ENCODE results near the gene C8G.

C8G gene

GRCh38 chr9:136920734-136921231 lies 24.3 kb upstream of the C8G start:
- TF ChIP-seq, protein P1, sequence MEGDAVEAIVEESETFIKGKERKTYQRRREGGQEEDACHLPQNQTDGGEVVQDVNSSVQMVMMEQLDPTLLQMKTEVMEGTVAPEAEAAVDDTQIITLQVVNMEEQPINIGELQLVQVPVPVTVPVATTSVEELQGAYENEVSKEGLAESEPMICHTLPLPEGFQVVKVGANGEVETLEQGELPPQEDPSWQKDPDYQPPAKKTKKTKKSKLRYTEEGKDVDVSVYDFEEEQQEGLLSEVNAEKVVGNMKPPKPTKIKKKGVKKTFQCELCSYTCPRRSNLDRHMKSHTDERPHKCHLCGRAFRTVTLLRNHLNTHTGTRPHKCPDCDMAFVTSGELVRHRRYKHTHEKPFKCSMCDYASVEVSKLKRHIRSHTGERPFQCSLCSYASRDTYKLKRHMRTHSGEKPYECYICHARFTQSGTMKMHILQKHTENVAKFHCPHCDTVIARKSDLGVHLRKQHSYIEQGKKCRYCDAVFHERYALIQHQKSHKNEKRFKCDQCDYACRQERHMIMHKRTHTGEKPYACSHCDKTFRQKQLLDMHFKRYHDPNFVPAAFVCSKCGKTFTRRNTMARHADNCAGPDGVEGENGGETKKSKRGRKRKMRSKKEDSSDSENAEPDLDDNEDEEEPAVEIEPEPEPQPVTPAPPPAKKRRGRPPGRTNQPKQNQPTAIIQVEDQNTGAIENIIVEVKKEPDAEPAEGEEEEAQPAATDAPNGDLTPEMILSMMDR (IDR thresholded peaks at IDR 0.05; ENCODE audit: low read depth, low read length, missing control alignments): no peak
- no peak overlapping the region for H3K4me3 ChIP-seq (replicated peaks; ENCODE audit: low read depth, low read length)
- no peak for DNase-seq (ENCODE audit: extremely low read depth, low read depth)

DNA sequence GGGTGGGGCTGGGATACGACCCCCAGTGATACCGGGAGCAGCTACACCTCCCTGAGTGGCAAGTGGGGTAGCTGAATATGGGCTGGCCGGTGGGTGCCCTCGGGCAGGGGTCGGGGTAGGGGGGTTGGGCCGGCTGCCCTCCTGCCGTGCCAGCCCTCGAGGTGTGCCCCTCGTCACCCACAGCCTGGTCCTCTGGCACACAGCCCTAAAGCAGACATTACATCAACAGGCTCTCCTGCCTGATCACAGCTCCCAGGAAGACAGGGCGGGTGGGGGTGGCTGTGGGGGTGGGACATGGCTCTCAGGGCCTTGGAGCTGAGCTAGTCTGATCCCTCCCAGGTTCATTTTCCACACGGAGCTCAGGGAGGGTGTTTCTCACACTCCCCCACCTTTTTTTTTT lies 23.7 kb upstream of the C8G start:
- TF ChIP-seq, protein P1 (IDR thresholded peaks at IDR 0.05; ENCODE audit: low read depth, low read length, missing control alignments): no peak
- DNase-seq (ENCODE audit: extremely low read depth, low read depth): no peak
- no peak overlapping the region for H3K4me3 ChIP-seq (replicated peaks; ENCODE audit: low read depth, low read length)

DNA sequence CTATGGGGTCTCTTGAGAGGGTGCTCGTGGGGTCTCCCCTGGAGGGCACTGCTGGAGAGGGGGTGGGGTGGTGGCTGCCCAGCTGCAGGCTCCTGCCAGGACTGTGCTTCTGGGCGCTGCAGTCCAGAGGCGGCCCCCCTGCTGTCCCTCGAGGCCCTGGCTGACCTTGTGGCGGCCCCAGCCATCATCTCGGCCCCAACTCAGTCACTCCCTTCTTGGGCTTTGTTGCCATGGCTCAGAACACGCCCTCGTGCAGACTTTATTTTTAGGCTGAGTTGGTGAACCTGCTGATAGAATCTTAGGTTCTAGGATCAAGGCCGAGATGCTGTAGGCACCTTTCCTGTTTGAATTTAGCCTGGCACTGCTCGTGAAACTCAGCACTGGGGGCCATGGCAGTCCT lies 23.3 kb upstream of the C8G start:
- TF ChIP-seq, protein P1 (IDR thresholded peaks at IDR 0.05; ENCODE audit: low read depth, low read length, missing control alignments): no peak
- no peak for DNase-seq (ENCODE audit: extremely low read depth, low read depth)
- no peak overlapping the region for H3K4me3 ChIP-seq (replicated peaks; ENCODE audit: low read depth, low read length)

GRCh38 chr9:136922540-136922939 lies 22.5 kb upstream of the C8G start:
- no peak overlapping the region for H3K4me3 ChIP-seq (replicated peaks; ENCODE audit: low read depth, low read length)
- TF ChIP-seq, protein P1 (IDR thresholded peaks at IDR 0.05; ENCODE audit: low read depth, low read length, missing control alignments): no peak
- DNase-seq (ENCODE audit: extremely low read depth, low read depth): no peak

DNA sequence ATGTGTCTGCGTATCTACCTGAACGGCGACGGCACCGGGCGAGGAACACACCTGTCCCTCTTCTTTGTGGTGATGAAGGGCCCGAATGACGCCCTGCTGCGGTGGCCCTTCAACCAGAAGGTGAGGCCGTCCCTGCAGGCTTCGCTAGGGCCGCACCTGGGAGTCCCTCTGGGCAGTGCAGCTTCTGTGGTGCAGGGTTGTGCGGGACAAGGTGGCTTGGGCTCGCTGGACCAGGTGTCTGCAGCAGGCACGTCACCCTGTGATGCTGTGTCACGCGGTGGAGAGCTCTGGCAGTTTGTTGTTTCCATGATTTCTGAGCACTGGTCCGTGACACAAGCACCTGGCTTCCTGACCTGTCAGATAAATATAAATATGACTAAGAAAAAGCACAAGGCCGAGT lies 21.2 kb upstream of the C8G start:
- H3K4me3 ChIP-seq (replicated peaks; ENCODE audit: low read depth, low read length): no peak overlapping the region
- DNase-seq (ENCODE audit: extremely low read depth, low read depth): no peak
- TF ChIP-seq, protein P1 (IDR thresholded peaks at IDR 0.05; ENCODE audit: low read depth, low read length, missing control alignments): no peak

DNA sequence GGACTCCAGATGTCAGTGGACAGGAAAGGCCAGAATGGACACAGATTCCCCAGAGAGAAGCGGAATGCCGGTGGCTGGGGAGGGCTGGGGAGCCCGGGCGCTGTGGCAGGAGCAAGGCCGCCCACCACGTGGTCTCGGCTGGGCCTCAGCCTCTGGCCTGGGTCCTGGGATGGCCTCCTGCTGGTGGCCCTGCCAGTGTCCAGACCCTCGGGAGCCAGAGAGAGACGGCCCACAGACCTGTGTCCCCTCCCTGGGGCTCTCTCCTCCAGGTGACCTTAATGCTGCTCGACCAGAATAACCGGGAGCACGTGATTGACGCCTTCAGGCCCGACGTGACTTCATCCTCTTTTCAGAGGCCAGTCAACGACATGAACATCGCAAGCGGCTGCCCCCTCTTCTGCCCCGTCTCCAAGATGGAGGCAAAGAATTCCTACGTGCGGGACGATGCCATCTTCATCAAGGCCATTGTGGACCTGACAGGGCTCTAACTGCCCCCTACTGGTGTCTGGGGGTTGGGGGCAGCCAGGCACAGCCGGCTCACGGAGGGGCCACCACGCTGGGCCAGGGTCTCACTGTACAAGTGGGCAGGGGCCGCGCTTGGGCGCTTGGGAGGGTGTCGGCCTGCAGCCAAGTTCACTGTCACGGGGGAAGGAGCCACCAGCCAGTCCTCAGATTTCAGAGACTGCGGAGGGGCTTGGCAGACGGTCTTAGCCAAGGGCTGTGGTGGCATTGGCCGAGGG lies 19.5 kb upstream of the C8G start:
- no peak overlapping the region for H3K4me3 ChIP-seq (replicated peaks; ENCODE audit: low read depth, low read length)
- DNase-seq (ENCODE audit: extremely low read depth, low read depth): no peak
- TF ChIP-seq, protein P1 (IDR thresholded peaks at IDR 0.05; ENCODE audit: low read depth, low read length, missing control alignments): no peak

Data from HFF-Myc (cell line).